SK-N-SH treated with all-trans-retinoic acid at 6 μM for 48 hours (cell line): ENCODE data around the gene NEU2.
A peak's percentile ranks its signal among the peaks of the same experiment; 100 is the strongest.

Experiments
- ATAC-seq: fragments of 200-7000 bp; cut with Tn5 transposase; 3 replicates; pipeline ENCODE4 v1.9.1; 2020; ENCODE audit warnings: mild to moderate bottlenecking, moderate library complexity
- ARNTL ChIP-seq: fragments of 450-650 bp; formaldehyde crosslinking; IDR thresholded peaks from 2 replicates; pipeline ENCODE4 v1.5.0; 2020; ENCODE audit warnings: low read depth, mild to moderate bottlenecking, moderate library complexity, borderline replicate concordance
- BACH2 ChIP-seq: fragments of 250-450 bp; sonication (Bioruptor Pico); IDR thresholded peaks from 2 replicates; pipeline ENCODE4 v1.9.0; 2021; ENCODE audit warnings: mild to moderate bottlenecking, borderline replicate concordance
- ESRRG ChIP-seq: fragments of 250-450 bp; sonication (Bioruptor Pico); IDR thresholded peaks from 2 replicates; pipeline ENCODE4 v1.6.1; 2021; ENCODE audit warnings: mild to moderate bottlenecking
- GLIS3 ChIP-seq: fragments of 250-450 bp; sonication (Bioruptor Pico); IDR thresholded peaks from 2 replicates; pipeline ENCODE4 v1.5.0; 2020; ENCODE audit warnings: mild to moderate bottlenecking, moderate library complexity
- ISL1 ChIP-seq: fragments of 250-450 bp; sonication (Bioruptor Pico); IDR thresholded peaks from 2 replicates; pipeline ENCODE4 v2.1.2; 2022; ENCODE audit warnings: mild to moderate bottlenecking, moderate library complexity
- OSR1 ChIP-seq: fragments of 250-450 bp; sonication (Bioruptor Pico); IDR thresholded peaks from 2 replicates; pipeline ENCODE4 v1.8.0; 2022; ENCODE audit warnings: moderate library complexity, mild to moderate bottlenecking, inconsistent platforms
- PPARA ChIP-seq: fragments of 250-450 bp; sonication (Bioruptor Pico); IDR thresholded peaks from 2 replicates; pipeline ENCODE4 v1.5.0; 2020; ENCODE audit warnings: mild to moderate bottlenecking, borderline replicate concordance
- RARB ChIP-seq: fragments of 250-450 bp; sonication (Bioruptor Pico); IDR thresholded peaks from 2 replicates; pipeline ENCODE4 v1.8.0; 2021; ENCODE audit warnings: mild to moderate bottlenecking, moderate library complexity
- SNAI2 ChIP-seq: fragments of 250-450 bp; sonication (Bioruptor Pico); IDR thresholded peaks from 2 replicates; pipeline ENCODE4 v1.5.0; 2020; ENCODE audit warnings: mild to moderate bottlenecking, moderate library complexity
- TCF4 ChIP-seq: fragments of 250-450 bp; sonication (Bioruptor Pico); IDR thresholded peaks from 2 replicates; pipeline ENCODE4 v1.8.0; 2021; ENCODE audit warnings: mild to moderate bottlenecking, moderate library complexity, borderline replicate concordance
- TOX ChIP-seq: fragments of 250-450 bp; sonication (Bioruptor Pico); IDR thresholded peaks from 2 replicates; pipeline ENCODE4 v1.8.0; 2021; ENCODE audit warnings: mild to moderate bottlenecking, moderate library complexity, borderline replicate concordance
- ZC3H10 ChIP-seq: fragments of 250-450 bp; sonication (Bioruptor Pico); IDR thresholded peaks from 2 replicates; pipeline ENCODE4 v1.5.1; 2021; ENCODE audit warnings: mild to moderate bottlenecking, moderate library complexity
- ZFP3 ChIP-seq: fragments of 250-450 bp; sonication (Bioruptor Pico); IDR thresholded peaks from 2 replicates; pipeline ENCODE4 v1.5.0; 2020; ENCODE audit warnings: mild to moderate bottlenecking, moderate library complexity
- ZFP30 ChIP-seq: fragments of 450-650 bp; formaldehyde crosslinking; IDR thresholded peaks from 2 replicates; pipeline ENCODE4 v1.5.0; 2022; ENCODE audit warnings: mild to moderate bottlenecking, moderate library complexity
- ZNF565 ChIP-seq: fragments of 450-650 bp; formaldehyde crosslinking; conservative IDR thresholded peaks from 2 replicates; pipeline ENCODE4 v1.5.0; 2020; ENCODE audit warnings: low read depth, mild to moderate bottlenecking, moderate library complexity
- ZNF70 ChIP-seq: fragments of 450-650 bp; formaldehyde crosslinking; IDR thresholded peaks from 2 replicates; pipeline ENCODE4 v1.5.0; 2020; ENCODE audit warnings: mild to moderate bottlenecking, moderate library complexity
- ZNF8 ChIP-seq: fragments of 450-650 bp; formaldehyde crosslinking; IDR thresholded peaks from 2 replicates; pipeline ENCODE4 v1.5.0; 2020; ENCODE audit warnings: mild to moderate bottlenecking, moderate library complexity
- TF ChIP-seq, protein P1 (sequence below): fragments of 250-450 bp; sonication (Bioruptor Pico); IDR thresholded peaks from 2 replicates; pipeline ENCODE4 v1.8.0; 2020; ENCODE audit warnings: mild to moderate bottlenecking, moderate library complexity, borderline replicate concordance
- TF ChIP-seq, protein P2 (sequence below): fragments of 250-450 bp; sonication (Bioruptor Pico); IDR thresholded peaks from 2 replicates; pipeline ENCODE4 v1.5.1; 2021; ENCODE audit warnings: mild to moderate bottlenecking, moderate library complexity
- TF ChIP-seq, protein P3 (sequence below): fragments of 250-450 bp; sonication (Bioruptor Pico); IDR thresholded peaks from 2 replicates; pipeline ENCODE4 v1.5.0; 2020; ENCODE audit warnings: mild to moderate bottlenecking, moderate library complexity
- TF ChIP-seq, protein P4 (sequence below): fragments of 250-450 bp; sonication (Bioruptor Pico); IDR thresholded peaks from 2 replicates; pipeline ENCODE4 v1.8.0; 2021; ENCODE audit warnings: low read depth, mild to moderate bottlenecking, moderate library complexity, borderline replicate concordance
- TF ChIP-seq, protein P5 (sequence below): fragments of 250-450 bp; sonication (Bioruptor Pico); IDR thresholded peaks from 2 replicates; pipeline ENCODE4 v1.5.1; 2020; ENCODE audit warnings: low read depth, mild to moderate bottlenecking, moderate library complexity

NEU2 gene

DNA sequence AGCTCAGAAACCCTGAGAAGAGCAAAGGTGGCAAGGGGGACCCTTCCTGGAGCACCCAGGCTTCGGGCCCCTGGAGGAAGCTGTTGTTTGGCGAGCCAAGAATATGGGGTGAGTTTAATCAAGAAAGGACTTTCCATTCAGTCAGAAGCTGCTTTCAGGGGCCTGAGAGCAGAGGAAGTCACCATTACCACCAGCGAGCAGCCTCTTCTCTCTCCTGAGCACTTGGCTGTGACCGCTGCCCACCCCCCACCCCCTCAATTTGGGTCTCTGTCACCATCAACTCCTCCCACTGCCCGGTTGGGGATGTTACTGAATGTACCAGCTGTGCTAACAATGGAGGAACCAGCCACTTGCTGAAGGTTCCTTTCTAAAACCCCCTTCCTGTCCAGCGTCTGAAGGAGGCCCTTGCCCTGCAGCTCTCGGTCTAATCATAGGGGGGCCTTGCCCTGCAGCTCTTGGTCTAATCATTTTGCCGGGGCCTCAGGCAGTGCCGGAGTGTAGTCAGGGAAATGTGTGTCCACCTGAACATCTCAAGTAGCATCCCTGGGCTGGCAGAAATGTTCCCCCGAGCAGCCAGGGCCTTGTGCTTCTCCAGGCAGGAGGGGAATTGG lies 28.6 kb downstream of the NEU2 start:
- ATAC-seq = no peak
- TF ChIP-seq ZC3H10 (CRISPR knock-in tag) (no peak), TCF4 (CRISPR knock-in tag) (no peak), ESRRG (CRISPR knock-in tag) (no peak), SNAI2 (CRISPR knock-in tag) (no peak), OSR1 (CRISPR knock-in tag) (no peak), RARB (CRISPR knock-in tag) (no peak), ZNF70 (CRISPR knock-in tag) (no peak), BACH2 (no peak), ISL1 (no peak), ARNTL (CRISPR knock-in tag) (no peak), GLIS3 (no peak), ZFP3 (CRISPR knock-in tag) (no peak), ZNF8 (CRISPR knock-in tag) (no peak), ZNF565 (CRISPR knock-in tag) (no peak), TOX (CRISPR knock-in tag) (no peak)
- TF ChIP-seq, protein P1, sequence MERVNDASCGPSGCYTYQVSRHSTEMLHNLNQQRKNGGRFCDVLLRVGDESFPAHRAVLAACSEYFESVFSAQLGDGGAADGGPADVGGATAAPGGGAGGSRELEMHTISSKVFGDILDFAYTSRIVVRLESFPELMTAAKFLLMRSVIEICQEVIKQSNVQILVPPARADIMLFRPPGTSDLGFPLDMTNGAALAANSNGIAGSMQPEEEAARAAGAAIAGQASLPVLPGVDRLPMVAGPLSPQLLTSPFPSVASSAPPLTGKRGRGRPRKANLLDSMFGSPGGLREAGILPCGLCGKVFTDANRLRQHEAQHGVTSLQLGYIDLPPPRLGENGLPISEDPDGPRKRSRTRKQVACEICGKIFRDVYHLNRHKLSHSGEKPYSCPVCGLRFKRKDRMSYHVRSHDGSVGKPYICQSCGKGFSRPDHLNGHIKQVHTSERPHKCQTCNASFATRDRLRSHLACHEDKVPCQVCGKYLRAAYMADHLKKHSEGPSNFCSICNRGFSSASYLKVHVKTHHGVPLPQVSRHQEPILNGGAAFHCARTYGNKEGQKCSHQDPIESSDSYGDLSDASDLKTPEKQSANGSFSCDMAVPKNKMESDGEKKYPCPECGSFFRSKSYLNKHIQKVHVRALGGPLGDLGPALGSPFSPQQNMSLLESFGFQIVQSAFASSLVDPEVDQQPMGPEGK (CRISPR knock-in tag) = no peak
- TF ChIP-seq, protein P2, sequence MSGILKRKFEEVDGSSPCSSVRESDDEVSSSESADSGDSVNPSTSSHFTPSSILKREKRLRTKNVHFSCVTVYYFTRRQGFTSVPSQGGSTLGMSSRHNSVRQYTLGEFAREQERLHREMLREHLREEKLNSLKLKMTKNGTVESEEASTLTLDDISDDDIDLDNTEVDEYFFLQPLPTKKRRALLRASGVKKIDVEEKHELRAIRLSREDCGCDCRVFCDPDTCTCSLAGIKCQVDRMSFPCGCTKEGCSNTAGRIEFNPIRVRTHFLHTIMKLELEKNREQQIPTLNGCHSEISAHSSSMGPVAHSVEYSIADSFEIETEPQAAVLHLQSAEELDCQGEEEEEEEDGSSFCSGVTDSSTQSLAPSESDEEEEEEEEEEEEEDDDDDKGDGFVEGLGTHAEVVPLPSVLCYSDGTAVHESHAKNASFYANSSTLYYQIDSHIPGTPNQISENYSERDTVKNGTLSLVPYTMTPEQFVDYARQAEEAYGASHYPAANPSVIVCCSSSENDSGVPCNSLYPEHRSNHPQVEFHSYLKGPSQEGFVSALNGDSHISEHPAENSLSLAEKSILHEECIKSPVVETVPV = no peak
- TF ChIP-seq, protein P3, sequence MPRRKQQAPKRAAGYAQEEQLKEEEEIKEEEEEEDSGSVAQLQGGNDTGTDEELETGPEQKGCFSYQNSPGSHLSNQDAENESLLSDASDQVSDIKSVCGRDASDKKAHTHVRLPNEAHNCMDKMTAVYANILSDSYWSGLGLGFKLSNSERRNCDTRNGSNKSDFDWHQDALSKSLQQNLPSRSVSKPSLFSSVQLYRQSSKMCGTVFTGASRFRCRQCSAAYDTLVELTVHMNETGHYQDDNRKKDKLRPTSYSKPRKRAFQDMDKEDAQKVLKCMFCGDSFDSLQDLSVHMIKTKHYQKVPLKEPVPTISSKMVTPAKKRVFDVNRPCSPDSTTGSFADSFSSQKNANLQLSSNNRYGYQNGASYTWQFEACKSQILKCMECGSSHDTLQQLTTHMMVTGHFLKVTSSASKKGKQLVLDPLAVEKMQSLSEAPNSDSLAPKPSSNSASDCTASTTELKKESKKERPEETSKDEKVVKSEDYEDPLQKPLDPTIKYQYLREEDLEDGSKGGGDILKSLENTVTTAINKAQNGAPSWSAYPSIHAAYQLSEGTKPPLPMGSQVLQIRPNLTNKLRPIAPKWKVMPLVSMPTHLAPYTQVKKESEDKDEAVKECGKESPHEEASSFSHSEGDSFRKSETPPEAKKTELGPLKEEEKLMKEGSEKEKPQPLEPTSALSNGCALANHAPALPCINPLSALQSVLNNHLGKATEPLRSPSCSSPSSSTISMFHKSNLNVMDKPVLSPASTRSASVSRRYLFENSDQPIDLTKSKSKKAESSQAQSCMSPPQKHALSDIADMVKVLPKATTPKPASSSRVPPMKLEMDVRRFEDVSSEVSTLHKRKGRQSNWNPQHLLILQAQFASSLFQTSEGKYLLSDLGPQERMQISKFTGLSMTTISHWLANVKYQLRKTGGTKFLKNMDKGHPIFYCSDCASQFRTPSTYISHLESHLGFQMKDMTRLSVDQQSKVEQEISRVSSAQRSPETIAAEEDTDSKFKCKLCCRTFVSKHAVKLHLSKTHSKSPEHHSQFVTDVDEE (CRISPR knock-in tag) = no peak

DNA sequence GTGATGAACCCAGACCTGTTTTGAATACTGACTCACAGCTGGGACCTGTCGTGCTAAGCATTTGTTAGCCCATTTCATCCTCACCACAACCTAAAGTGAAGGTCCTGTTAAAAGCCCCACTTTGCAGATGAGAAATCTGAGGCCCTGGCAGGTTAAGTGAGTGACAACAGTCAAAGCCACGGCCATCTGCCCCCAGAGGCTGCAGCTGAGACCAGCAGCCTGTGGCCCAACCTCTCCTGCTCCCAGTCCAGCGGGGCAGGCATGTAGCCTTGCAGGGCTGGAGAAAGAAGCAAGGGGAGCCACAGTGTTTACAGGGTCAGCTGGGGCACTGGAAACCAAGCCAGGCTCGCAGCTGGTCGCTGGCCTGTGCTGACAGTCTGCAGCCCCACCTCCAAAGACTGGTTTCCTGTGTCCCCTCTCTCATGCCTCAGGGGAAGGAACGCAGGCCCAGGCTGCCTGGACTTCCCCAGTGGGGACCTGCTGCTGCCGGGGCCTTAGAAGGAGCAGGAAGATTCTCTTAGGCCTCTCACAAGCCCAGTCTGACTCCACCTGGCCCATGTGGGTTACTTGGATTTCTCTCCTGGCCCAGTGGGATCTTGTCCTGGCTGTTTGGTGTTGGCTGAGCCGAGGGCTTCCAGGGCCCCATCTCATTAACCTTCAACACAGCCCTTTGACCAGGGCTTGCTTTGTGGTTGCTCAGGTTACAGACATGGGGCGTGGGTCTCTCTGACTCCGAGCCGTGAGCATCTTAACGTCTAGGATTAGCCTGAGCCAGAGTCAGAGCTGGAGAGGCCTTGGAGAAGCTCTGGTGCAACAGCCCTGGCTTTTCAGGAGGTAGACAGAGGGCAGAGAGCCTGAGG lies 29.3 kb downstream of the NEU2 start:
- TF ChIP-seq ZNF565 (CRISPR knock-in tag) (no peak), ZNF8 (CRISPR knock-in tag) (no peak), ZC3H10 (CRISPR knock-in tag) (no peak), ZFP30 (CRISPR knock-in tag) (no peak), PPARA (CRISPR knock-in tag) (no peak)
- TF ChIP-seq, protein P4, sequence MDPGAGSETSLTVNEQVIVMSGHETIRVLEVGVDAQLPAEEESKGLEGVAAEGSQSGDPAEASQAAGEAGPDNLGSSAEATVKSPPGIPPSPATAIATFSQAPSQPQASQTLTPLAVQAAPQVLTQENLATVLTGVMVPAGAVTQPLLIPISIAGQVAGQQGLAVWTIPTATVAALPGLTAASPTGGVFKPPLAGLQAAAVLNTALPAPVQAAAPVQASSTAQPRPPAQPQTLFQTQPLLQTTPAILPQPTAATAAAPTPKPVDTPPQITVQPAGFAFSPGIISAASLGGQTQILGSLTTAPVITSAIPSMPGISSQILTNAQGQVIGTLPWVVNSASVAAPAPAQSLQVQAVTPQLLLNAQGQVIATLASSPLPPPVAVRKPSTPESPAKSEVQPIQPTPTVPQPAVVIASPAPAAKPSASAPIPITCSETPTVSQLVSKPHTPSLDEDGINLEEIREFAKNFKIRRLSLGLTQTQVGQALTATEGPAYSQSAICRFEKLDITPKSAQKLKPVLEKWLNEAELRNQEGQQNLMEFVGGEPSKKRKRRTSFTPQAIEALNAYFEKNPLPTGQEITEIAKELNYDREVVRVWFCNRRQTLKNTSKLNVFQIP (CRISPR knock-in tag) = no peak
- TF ChIP-seq, protein P5, sequence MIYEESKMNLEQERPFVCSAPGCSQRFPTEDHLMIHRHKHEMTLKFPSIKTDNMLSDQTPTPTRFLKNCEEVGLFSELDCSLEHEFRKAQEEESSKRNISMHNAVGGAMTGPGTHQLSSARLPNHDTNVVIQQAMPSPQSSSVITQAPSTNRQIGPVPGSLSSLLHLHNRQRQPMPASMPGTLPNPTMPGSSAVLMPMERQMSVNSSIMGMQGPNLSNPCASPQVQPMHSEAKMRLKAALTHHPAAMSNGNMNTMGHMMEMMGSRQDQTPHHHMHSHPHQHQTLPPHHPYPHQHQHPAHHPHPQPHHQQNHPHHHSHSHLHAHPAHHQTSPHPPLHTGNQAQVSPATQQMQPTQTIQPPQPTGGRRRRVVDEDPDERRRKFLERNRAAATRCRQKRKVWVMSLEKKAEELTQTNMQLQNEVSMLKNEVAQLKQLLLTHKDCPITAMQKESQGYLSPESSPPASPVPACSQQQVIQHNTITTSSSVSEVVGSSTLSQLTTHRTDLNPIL = no peak
- ATAC-seq = peak; percentile 37; the same call in 1 of the 3 replicates
